HG02759 (cell line): ENCODE results near the gene OR4D11.
A peak's percentile ranks its signal among the peaks of the same experiment; 100 is the strongest.
"Not testable (repeated sequence)": the region's sequence is repeated elsewhere in the genome, so short reads cannot be mapped to it uniquely, and the experiment has no call there.

Source experiments
- ATAC-seq: cut with Tn5 transposase; IDR thresholded peaks from one replicate; pipeline ENCODE4 v1.9.1; 2021; ENCODE audit warnings: mild to moderate bottlenecking, moderate library complexity; ENCODE audit not compliant: unreplicated experiment

OR4D11 gene

GRCh38 chr11:59547605-59548308, 44.4 kb downstream of the OR4D11 start:
- ATAC-seq = not testable (repeated sequence)

GRCh38 chr11:59548309-59548656, 44.9 kb downstream of the OR4D11 start:
- no peak for ATAC-seq

- peak; percentile 93 for ATAC-seq
These were observed 47.0 kb downstream of the OR4D11 start for GRCh38 chr11:59550368-59550841.

- peak; percentile 29 for ATAC-seq
These were observed 47.7 kb downstream of the OR4D11 start for GRCh38 chr11:59550842-59551658.

GRCh38 chr11:59551659-59552521, 48.5 kb downstream of the OR4D11 start:
- ATAC-seq = no peak

- no peak for ATAC-seq
These were observed 49.5 kb downstream of the OR4D11 start for GRCh38 chr11:59552844-59553243.

- ATAC-seq = no peak
These were observed 49.9 kb downstream of the OR4D11 start for GRCh38 chr11:59553323-59553722.
